Omental fat pad (tissue), 4 donors: ENCODE results near the gene EIF2A. TPM values are rescaled to one million over a fixed set of nuclear protein-coding genes. Genes with fewer than 3 reads are reported as not detected.

Source experiments
- ATAC-seq: fragments of 150-250 bp; one replicate; pipeline ENCODE4 v1.9.1; 2016; ENCODE audit warnings: mild to moderate bottlenecking, moderate library complexity; ENCODE audit not compliant: low FRiP score
- DNase-seq: peaks from one replicate; pipeline ENCODE4 v3.0.0-alpha.2; 2019; ENCODE audit warnings: low spot score
- total RNA-seq, 4 donors: library from RNA; depleted of rRNA; stranded (reverse); fragments of >200 nt; gene quantifications; one replicate each; pipeline ENCODE4 v1.1.0, GENCODE V29; 2016
- TF ChIP-seq, protein P1 (sequence below), 3 donors: fragments of 450-650 bp; IDR thresholded peaks; one replicate each; pipeline ENCODE4 v1.5.1; 2016 to 2017; ENCODE audit warnings: antibody characterized with exemption in 3 of 3, mild to moderate bottlenecking in 3 of 3, moderate library complexity in 2 of 3

EIF2A gene
- total RNA-seq, 4 donors from 2014 or later = 134 to 164 (median 155) TPM

DNA sequence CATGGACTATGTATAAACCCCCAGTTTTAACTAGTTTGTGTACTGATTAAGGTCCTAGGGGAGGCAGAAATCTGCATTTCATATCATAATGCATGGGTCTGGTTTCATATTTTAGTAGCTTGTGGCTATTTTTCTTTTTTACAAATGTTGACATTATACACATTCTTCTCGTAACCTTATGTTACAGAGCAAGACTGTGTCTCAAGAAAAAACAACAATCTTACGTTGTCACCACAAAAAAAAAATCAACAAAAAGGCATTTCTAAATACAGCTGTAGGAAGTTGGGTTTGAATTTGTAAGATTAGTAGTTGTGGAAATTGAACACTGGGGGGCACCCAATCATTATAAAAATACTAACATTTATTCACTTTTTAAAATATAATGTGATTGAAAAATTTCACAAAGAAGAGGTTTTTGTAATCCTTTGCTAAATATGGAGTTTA is 18.2 kb upstream of the EIF2A start:
- DNase-seq = no peak
- TF ChIP-seq, protein P1, sequence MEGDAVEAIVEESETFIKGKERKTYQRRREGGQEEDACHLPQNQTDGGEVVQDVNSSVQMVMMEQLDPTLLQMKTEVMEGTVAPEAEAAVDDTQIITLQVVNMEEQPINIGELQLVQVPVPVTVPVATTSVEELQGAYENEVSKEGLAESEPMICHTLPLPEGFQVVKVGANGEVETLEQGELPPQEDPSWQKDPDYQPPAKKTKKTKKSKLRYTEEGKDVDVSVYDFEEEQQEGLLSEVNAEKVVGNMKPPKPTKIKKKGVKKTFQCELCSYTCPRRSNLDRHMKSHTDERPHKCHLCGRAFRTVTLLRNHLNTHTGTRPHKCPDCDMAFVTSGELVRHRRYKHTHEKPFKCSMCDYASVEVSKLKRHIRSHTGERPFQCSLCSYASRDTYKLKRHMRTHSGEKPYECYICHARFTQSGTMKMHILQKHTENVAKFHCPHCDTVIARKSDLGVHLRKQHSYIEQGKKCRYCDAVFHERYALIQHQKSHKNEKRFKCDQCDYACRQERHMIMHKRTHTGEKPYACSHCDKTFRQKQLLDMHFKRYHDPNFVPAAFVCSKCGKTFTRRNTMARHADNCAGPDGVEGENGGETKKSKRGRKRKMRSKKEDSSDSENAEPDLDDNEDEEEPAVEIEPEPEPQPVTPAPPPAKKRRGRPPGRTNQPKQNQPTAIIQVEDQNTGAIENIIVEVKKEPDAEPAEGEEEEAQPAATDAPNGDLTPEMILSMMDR (IDR thresholded peaks at IDR 0.05) = no peak
- no peak for ATAC-seq

DNA sequence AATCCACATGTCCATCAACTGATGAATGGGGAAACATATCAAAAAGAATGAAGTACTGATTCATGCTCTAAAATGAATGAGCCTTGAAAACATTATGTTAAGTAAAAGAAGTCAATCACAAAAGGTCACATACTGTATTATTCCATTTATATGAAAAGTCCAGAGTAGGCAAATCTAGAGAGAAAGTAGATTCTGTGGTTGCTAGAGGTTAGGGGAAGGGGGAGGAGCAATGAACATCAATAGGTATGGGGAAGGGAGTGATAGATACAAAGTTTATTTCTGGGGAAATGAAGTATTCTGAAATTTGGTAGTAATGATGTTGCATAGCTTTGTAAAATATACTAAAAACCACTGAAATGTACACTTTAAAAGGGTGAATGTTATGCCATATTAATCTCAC is 14.8 kb upstream of the EIF2A start:
- TF ChIP-seq, protein P1 (IDR thresholded peaks at IDR 0.05) = no peak
- DNase-seq = no peak
- ATAC-seq = no peak

DNA sequence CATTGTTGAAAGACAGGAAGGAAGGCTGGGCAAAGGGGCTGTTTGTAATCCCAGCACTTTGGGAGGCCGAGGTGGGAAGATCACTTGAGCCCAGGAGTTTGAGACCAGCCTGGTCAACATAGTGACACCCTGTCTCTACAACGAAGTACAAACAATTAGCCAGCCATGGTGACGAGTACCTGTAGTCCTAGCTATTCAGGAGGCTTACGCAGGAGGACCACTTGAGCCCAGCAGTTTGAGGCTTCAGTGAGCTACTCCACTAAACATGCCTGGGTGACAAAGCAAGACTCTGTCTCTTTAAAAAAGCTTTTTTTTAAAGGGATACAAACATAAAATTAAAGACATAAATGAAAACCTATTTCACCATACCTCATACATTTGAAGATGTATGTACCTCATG is 11.4 kb upstream of the EIF2A start:
- ATAC-seq = no peak
- no peak for DNase-seq

DNA sequence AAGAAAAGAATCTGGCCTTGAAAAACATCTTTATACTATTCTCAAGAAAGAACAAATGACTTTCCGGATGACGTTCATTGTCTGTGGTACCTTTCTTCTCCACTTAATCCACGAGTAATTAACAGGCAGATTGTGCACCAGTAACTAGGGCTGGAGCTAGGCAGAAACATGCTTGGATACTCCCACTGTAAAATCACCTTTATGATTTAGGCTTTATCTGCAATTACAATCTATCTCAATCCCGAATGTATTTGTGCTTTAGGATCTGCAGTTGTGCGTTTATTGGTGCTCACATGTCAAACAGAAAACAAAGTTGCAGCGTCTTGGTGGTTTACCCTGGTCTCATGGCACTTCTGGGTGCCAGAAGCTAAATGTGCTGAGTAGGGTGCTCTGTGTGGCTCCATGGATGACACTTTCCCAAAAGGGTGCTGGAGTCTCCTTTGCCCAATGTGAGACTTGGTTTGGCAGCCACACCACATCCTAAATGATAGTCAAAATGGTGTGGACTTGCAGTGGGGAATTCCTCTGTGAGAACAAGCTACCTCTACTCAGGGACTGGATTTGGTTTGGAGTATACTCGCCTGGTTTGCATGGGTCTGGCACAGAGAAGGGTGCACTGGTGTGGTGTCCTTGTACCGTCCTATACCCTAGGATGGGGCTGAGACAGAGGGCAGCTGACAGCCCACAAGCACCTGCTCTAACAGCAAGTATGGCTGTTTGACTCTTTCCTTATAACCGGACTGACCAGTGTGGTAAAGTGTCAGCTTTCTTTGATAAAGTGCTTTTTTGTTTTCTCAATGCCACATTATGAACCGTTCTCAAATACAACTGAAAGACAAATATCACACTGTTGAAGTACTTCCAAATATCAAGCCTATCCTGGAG is 8.0 kb upstream of the EIF2A start:
- DNase-seq = no peak
- ATAC-seq = no peak
- TF ChIP-seq, protein P1 (IDR thresholded peaks at IDR 0.05) = no peak

More for the DNA sequence above, 11.4 kb upstream of the EIF2A start:
- TF ChIP-seq, protein P1 (IDR thresholded peaks at IDR 0.05) = no peak

DNA sequence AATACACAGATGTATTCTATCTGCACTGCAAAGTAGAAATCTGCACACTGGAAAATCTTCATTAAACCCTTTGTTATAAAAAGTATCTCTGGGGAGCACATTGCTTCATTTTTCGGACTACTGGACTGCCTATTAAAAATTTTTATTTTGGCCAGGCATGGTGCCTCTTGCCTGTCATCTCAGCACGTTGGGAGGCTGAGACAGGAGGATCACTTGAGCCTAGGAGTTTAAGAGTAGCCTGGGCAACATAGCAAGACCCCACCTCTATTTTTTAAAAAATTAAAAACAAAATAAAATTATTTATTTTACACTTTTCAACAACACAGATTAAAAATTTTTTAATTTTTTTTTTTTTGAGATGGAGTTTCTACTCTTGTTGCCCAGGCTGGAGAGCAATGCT is 6.3 kb upstream of the EIF2A start:
- TF ChIP-seq, protein P1 (IDR thresholded peaks at IDR 0.05) = no peak
- DNase-seq (no peak), ATAC-seq (no peak)

DNA sequence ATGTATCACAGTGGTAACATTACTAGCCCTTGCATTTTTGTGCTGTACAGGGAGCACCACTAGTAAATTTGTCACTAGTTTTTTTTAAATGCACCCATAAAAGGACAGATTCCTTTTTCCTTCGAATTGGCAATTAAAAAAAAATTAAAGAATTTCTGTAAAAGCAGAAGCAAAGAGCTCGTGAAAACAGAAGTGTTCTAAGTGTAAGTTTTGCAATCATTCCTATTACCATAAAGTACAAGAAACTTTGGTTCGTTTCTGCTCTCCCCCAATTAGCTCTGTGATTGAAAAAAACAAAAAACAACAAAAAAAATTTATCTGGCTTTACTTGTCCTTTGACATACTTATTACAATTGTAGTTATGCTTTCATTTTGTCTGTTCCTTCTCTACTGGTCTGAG is 5.6 kb upstream of the EIF2A start:
- no peak for ATAC-seq
- TF ChIP-seq, protein P1 (IDR thresholded peaks at IDR 0.05) = no peak
- DNase-seq = no peak

DNA sequence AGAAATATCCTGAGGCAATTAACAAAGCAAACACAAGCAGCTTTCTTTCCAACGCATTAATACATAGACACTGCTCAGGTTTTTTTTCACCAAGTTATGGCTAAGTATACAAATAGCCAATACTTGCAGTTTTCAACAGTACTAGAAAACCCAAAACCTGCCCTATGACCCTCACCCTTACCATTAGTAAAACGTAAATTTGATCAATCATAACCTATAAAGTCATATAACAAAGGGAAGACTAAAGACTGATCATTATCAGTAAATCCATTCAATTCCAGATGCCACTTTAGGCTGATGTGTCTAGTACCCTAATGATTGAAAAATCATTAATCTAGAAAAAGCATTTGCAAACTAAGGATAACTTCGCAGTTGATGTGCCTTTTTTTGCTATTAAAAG is 3.5 kb upstream of the EIF2A start:
- ATAC-seq (no peak), DNase-seq (no peak)
- TF ChIP-seq, protein P1 (IDR thresholded peaks at IDR 0.05) = no peak
